AG09309 (cell line): ENCODE measurements around the gene CD8B2.
"Not testable (repeated sequence)": the region's sequence is repeated elsewhere in the genome, so short reads cannot be mapped to it uniquely, and the experiment has no call there.

ENCODE experiments used
- DNase-seq: peaks from one replicate; pipeline ENCODE4 v3.0.0-alpha.2; 2010; ENCODE audit warnings: low read depth
- H3K4me3 ChIP-seq: 2 replicates; pipeline ENCODE4 v1.5.1; 2011; ENCODE audit warnings: mild to moderate bottlenecking, low read depth, low read length, moderate library complexity; ENCODE audit not compliant: control insufficient read depth
- CTCF ChIP-seq: IDR thresholded peaks from 2 replicates; pipeline ENCODE4 v1.5.1; 2011; ENCODE audit warnings: mild to moderate bottlenecking, low read depth, low read length, inconsistent platforms; ENCODE audit not compliant: insufficient read depth, control insufficient read depth; ENCODE audit errors: missing control alignments

CD8B2 gene

GRCh38 chr2:106508660-106509373, 21.7 kb downstream of the CD8B2 start:
- not testable (repeated sequence) for DNase-seq

GRCh38 chr2:106509374-106509770, 22.2 kb downstream of the CD8B2 start:
- not testable (repeated sequence) for DNase-seq, H3K4me3 ChIP-seq

More at GRCh38 chr2:106508660-106509373, 21.7 kb downstream of the CD8B2 start:
- not testable (repeated sequence) for H3K4me3 ChIP-seq

GRCh38 chr2:106510791-106511190, 23.6 kb downstream of the CD8B2 start:
- DNase-seq, H3K4me3 ChIP-seq: not testable (repeated sequence)

- peak; percentile 52 for DNase-seq
- H3K4me3 ChIP-seq = not testable (repeated sequence)
Measured at GRCh38 chr2:106511476-106511901, 24.3 kb downstream of the CD8B2 start.

GRCh38 chr2:106511934-106512333, 24.8 kb downstream of the CD8B2 start:
- not testable (repeated sequence) for H3K4me3 ChIP-seq, DNase-seq

GRCh38 chr2:106513391-106513790, 26.2 kb downstream of the CD8B2 start:
- DNase-seq, H3K4me3 ChIP-seq: not testable (repeated sequence)

- DNase-seq, H3K4me3 ChIP-seq: not testable (repeated sequence)
Measured at GRCh38 chr2:106514827-106515226, 27.7 kb downstream of the CD8B2 start.

- H3K4me3 ChIP-seq = no peak overlapping the region
- no peak for TF ChIP-seq CTCF
- DNase-seq = no peak
Measured at GRCh38 chr2:106516436-106516835, 29.3 kb downstream of the CD8B2 start.

- no peak for DNase-seq
- no peak overlapping the region for H3K4me3 ChIP-seq
Measured at GRCh38 chr2:106516864-106517263, 29.7 kb downstream of the CD8B2 start.

GRCh38 chr2:106517329-106517728, 30.2 kb downstream of the CD8B2 start:
- DNase-seq = no peak
- H3K4me3 ChIP-seq = no peak overlapping the region
- no peak for TF ChIP-seq CTCF

More at GRCh38 chr2:106516864-106517263, 29.7 kb downstream of the CD8B2 start:
- no peak for TF ChIP-seq CTCF

GRCh38 chr2:106519767-106520166, 32.6 kb downstream of the CD8B2 start:
- TF ChIP-seq CTCF = no peak
- no peak overlapping the region for H3K4me3 ChIP-seq
- DNase-seq = no peak
